WERI-Rb-1 (cell line): ENCODE data around the gene RNASE8.

Experiments used
- DNase-seq: peaks from one replicate; pipeline ENCODE4 v3.0.0-alpha.2; 2020
- H3K27ac ChIP-seq: fragments of 250-450 bp; sonication (Bioruptor Pico); 2 replicates; pipeline ENCODE4 v1.5.1; 2020; ENCODE audit warnings: mild to moderate bottlenecking, moderate library complexity
- H3K27me3 ChIP-seq: fragments of 250-450 bp; sonication (Bioruptor Pico); 2 replicates; pipeline ENCODE4 v1.5.1; 2021; ENCODE audit warnings: mild to moderate bottlenecking, low read depth, moderate library complexity; ENCODE audit not compliant: insufficient read depth, severe bottlenecking
- H3K36me3 ChIP-seq: fragments of 250-450 bp; sonication (Bioruptor Pico); 2 replicates; pipeline ENCODE4 v1.5.1; 2020; ENCODE audit warnings: mild to moderate bottlenecking, moderate library complexity
- H3K4me3 ChIP-seq: 2 replicates; pipeline ENCODE4 v1.5.1; 2011; ENCODE audit warnings: low read depth, mild to moderate bottlenecking, control low read depth, low read length
- H3K9me3 ChIP-seq: fragments of 250-450 bp; sonication (Bioruptor Pico); 2 replicates; pipeline ENCODE4 v1.5.1; 2021; ENCODE audit warnings: mild to moderate bottlenecking, moderate library complexity; ENCODE audit not compliant: severe bottlenecking
- TF ChIP-seq, protein P1 (sequence below): IDR thresholded peaks from 2 replicates; pipeline ENCODE4 v1.5.1; 2011; ENCODE audit warnings: low read depth, mild to moderate bottlenecking, control low read depth, inconsistent platforms, low read length

The RNASE8 gene

DNA sequence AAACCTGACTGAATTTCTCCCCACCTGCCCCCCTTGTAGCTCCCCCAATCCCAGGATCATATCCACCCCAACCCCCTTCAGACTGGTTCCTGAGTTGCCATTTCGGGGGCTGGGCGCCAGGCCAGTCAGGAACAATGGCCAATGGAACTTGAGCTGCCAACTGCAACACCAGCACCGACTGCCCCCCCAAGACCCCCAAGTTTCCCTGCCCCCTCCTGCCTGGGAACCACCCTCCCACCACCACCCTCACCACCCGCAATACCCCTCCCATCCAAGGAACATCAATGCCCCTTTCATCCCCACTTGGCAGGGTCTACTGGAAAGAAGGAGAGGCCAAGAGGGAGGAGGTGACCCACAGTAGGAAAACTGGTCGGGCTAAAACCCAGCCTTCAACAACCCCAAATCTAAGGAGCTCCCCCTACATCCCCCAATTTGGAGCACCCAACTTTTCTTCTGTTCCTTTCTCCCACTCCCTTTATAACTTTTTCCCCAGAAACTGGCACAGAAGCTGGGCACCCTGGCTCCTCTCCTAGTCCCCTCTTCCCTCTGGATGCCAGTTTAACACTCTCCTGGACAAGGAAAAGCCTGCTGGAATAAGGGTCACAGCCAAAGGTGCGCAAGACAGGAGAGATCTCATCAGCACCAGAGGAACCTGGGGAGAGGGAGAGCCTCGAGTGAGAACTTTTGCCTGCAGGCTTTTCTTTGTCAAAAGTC is 31.2 kb upstream of the RNASE8 start:
- Histone ChIP-seq H3K27me3 (no peaks in the 10 kb centered on the region), H3K36me3 (peaks cover 2% of the 10 kb centered on the region; the same call in 1 of the 2 replicates), H3K27ac (no peak overlapping the region), H3K4me3 (no peak overlapping the region), H3K9me3 (no peaks in the 10 kb centered on the region)
- TF ChIP-seq, protein P1, sequence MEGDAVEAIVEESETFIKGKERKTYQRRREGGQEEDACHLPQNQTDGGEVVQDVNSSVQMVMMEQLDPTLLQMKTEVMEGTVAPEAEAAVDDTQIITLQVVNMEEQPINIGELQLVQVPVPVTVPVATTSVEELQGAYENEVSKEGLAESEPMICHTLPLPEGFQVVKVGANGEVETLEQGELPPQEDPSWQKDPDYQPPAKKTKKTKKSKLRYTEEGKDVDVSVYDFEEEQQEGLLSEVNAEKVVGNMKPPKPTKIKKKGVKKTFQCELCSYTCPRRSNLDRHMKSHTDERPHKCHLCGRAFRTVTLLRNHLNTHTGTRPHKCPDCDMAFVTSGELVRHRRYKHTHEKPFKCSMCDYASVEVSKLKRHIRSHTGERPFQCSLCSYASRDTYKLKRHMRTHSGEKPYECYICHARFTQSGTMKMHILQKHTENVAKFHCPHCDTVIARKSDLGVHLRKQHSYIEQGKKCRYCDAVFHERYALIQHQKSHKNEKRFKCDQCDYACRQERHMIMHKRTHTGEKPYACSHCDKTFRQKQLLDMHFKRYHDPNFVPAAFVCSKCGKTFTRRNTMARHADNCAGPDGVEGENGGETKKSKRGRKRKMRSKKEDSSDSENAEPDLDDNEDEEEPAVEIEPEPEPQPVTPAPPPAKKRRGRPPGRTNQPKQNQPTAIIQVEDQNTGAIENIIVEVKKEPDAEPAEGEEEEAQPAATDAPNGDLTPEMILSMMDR = no peak
- no peak for DNase-seq

- Histone ChIP-seq H3K36me3 (no peaks in the 10 kb centered on the region), H3K27ac (no peak overlapping the region), H3K9me3 (no peaks in the 10 kb centered on the region), H3K27me3 (no peaks in the 10 kb centered on the region), H3K4me3 (no peak overlapping the region)
- TF ChIP-seq, protein P1 = no peak
- DNase-seq = no peak
Observed at GRCh38 chr14:21026988-21027315, 30.7 kb upstream of the RNASE8 start.

- Histone ChIP-seq H3K27ac (no peak within 1 kb of the TSS), H3K36me3 (no peaks in the 10 kb centered on the region), H3K9me3 (no peaks in the 10 kb centered on the region), H3K27me3 (no peaks in the 10 kb centered on the region), H3K4me3 (no peak within 1 kb of the TSS)
- no peak for DNase-seq
- TF ChIP-seq, protein P1 = no peak
Observed at GRCh38 chr14:21029917-21030316, 27.7 kb upstream of the RNASE8 start, which contains the start of gene TPPP2. Gene TPPP2 (plus strand): TSS chr14:21030217. CDS start chr14:21030582, 365 bp downstream.

DNA sequence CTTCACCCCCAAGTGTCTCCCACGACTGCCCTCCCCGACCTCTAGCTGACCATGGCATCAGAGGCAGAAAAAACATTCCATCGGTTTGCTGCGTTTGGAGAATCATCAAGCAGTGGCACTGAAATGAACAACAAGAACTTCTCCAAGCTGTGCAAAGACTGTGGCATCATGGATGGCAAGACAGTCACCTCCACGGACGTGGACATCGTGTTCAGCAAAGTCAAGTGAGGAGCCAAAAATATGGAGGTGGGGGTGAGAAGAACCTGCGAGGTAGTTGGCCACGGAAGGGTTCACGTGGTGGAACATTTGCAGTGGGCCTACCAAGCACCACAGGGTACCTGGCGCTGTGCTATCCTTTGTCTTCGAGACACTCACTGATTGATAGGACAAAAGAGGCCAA is 27.1 kb upstream of the RNASE8 start:
- TF ChIP-seq, protein P1 = no peak
- Histone ChIP-seq H3K9me3 (no peaks in the 10 kb centered on the region), H3K27ac (no peak overlapping the region), H3K36me3 (no peaks in the 10 kb centered on the region), H3K4me3 (no peak overlapping the region), H3K27me3 (no peaks in the 10 kb centered on the region)
- no peak for DNase-seq

GRCh38 chr14:21032326-21033132 is 25.1 kb upstream of the RNASE8 start:
- no peak overlapping the region for H3K4me3 ChIP-seq
- H3K27ac ChIP-seq = no peak overlapping the region
- no peaks in the 10 kb centered on the region for H3K27me3 ChIP-seq
- TF ChIP-seq, protein P1 = no peak
- no peaks in the 10 kb centered on the region for H3K9me3 ChIP-seq
- H3K36me3 ChIP-seq = no peaks in the 10 kb centered on the region
- no peak for DNase-seq
